Prostate gland (tissue), 2 donors: ENCODE measurements around the gene ENOX1.

Experiments used
- POLR2A ChIP-seq: fragments of 450-650 bp; IDR thresholded peaks from one replicate; pipeline ENCODE4 v1.6.1; 2016; ENCODE audit warnings: antibody characterized with exemption, mild to moderate bottlenecking
- TF ChIP-seq, protein P1 (sequence below), 4 experiments: fragments of 200-600 bp in 2 of 4; fragments of 450-650 bp in 2 of 4; sonication (generic) in 2 of 4; IDR thresholded peaks; 1 replicate in 3 of 4; 2 replicates in 1 of 4; pipeline ENCODE4 v1.5.1; 2016 to 2019; ENCODE audit warnings: antibody characterized with exemption in 4 of 4, mild to moderate bottlenecking in 2 of 4, moderate library complexity in 2 of 4

GRCh38 chr13:43242040-43242439, 544.7 kb downstream of the ENOX1 start:
- TF ChIP-seq POLR2A = no peak
- TF ChIP-seq, protein P1, sequence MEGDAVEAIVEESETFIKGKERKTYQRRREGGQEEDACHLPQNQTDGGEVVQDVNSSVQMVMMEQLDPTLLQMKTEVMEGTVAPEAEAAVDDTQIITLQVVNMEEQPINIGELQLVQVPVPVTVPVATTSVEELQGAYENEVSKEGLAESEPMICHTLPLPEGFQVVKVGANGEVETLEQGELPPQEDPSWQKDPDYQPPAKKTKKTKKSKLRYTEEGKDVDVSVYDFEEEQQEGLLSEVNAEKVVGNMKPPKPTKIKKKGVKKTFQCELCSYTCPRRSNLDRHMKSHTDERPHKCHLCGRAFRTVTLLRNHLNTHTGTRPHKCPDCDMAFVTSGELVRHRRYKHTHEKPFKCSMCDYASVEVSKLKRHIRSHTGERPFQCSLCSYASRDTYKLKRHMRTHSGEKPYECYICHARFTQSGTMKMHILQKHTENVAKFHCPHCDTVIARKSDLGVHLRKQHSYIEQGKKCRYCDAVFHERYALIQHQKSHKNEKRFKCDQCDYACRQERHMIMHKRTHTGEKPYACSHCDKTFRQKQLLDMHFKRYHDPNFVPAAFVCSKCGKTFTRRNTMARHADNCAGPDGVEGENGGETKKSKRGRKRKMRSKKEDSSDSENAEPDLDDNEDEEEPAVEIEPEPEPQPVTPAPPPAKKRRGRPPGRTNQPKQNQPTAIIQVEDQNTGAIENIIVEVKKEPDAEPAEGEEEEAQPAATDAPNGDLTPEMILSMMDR (IDR thresholded peaks at IDR 0.05) = no peak
